DND-41 (cell line): ENCODE measurements around the gene ZNF629.

Source experiments
- ATAC-seq: fragments of 200-7000 bp; cut with Tn5 transposase; 3 replicates; pipeline ENCODE4 v1.9.1; 2021; ENCODE audit warnings: low read depth; ENCODE audit not compliant: insufficient read depth
- DNase-seq: peaks from one replicate; pipeline ENCODE4 v3.0.0-alpha.2; 2020
- H2AFZ ChIP-seq: 2 replicates; pipeline ENCODE4 v1.6.0; 2012; ENCODE audit warnings: low read depth, low read length
- H3K27ac ChIP-seq: 2 replicates; pipeline ENCODE4 v1.5.1; 2012; ENCODE audit warnings: low read length, inconsistent platforms
- H3K27me3 ChIP-seq: fragments of 200-600 bp; sonication (generic); 2 replicates; pipeline ENCODE4 v1.6.0; 2012; ENCODE audit warnings: low read length, mild to moderate bottlenecking, inconsistent platforms; ENCODE audit not compliant: insufficient read depth, poor library complexity
- H3K36me3 ChIP-seq: 2 replicates; pipeline ENCODE4 v1.5.1; 2012; ENCODE audit warnings: low read length, inconsistent platforms; ENCODE audit not compliant: insufficient read depth
- H3K4me1 ChIP-seq: 2 replicates; pipeline ENCODE4 v1.5.1; 2012; ENCODE audit warnings: mild to moderate bottlenecking, low read length; ENCODE audit not compliant: insufficient read depth
- H3K4me2 ChIP-seq: 2 replicates; pipeline ENCODE4 v1.6.0; 2012; ENCODE audit warnings: mild to moderate bottlenecking, moderate library complexity, low read length, inconsistent platforms; ENCODE audit not compliant: insufficient read depth
- H3K4me3 ChIP-seq, 2 experiments: fragments of 200-600 bp in 1 of 2; shearing (Covaris generic) in 1 of 2; 2 replicates each; pipeline ENCODE4 v1.5.1; 2012 to 2016; ENCODE audit warnings: inconsistent platforms in 2 of 2, low read length in 2 of 2, mild to moderate bottlenecking in 2 of 2, low read depth in 1 of 2, moderate library complexity in 1 of 2
- H3K79me2 ChIP-seq: 2 replicates; pipeline ENCODE4 v1.6.0; 2012; ENCODE audit warnings: low read length, inconsistent platforms; ENCODE audit not compliant: insufficient read depth
- H3K9ac ChIP-seq: 2 replicates; pipeline ENCODE4 v1.6.0; 2012; ENCODE audit warnings: low read depth, mild to moderate bottlenecking, inconsistent platforms, low read length, moderate library complexity
- H3K9me3 ChIP-seq: 2 replicates; pipeline ENCODE4 v1.5.1; 2012; ENCODE audit warnings: low read length, moderate library complexity, mild to moderate bottlenecking, inconsistent platforms; ENCODE audit not compliant: insufficient read depth, severe bottlenecking
- H4K20me1 ChIP-seq: 2 replicates; pipeline ENCODE4 v1.6.0; 2012; ENCODE audit warnings: low read length; ENCODE audit not compliant: insufficient read depth
- CTCF ChIP-seq: IDR thresholded peaks from 2 replicates; pipeline ENCODE4 v1.5.1; 2012; ENCODE audit warnings: borderline replicate concordance, low read length, moderate library complexity, mild to moderate bottlenecking; ENCODE audit not compliant: poor library complexity, severe bottlenecking; ENCODE audit errors: extremely low read depth
- EZH2 ChIP-seq: IDR thresholded peaks from 3 replicates; pipeline ENCODE4 v1.6.1; 2012; ENCODE audit warnings: borderline replicate concordance, low read depth, mild to moderate bottlenecking, moderate library complexity, low read length, inconsistent platforms; ENCODE audit not compliant: severe bottlenecking

Gene ZNF629

GRCh38 chr16:30760001-30760559 lies 26.9 kb downstream of the ZNF629 start:
- ATAC-seq (no peak), DNase-seq (no peak)
- peaks cover 39% of the 10 kb centered on the region for H3K4me1 ChIP-seq
- peaks cover 13% of the 10 kb centered on the region; the same call in 1 of the 2 replicates for H4K20me1 ChIP-seq
- peak overlapping the region; percentile 96; the same call in 1 of the 2 replicates for H3K4me2 ChIP-seq
- H3K9me3 ChIP-seq, result no peaks in the 10 kb centered on the region
- no peak for TF ChIP-seq CTCF
- TF ChIP-seq EZH2, result no peak
- H3K79me2 ChIP-seq, result peaks cover 33% of the 10 kb centered on the region
- no peak overlapping the region for H3K27ac ChIP-seq
- peaks cover 52% of the 10 kb centered on the region for H3K36me3 ChIP-seq
- no peak overlapping the region for H2AFZ ChIP-seq
- no peak overlapping the region for H3K9ac ChIP-seq
- H3K27me3 ChIP-seq, result no peaks in the 10 kb centered on the region
- peak overlapping the region in 1 of 2 experiments; percentile 91; a peak in 1 of 4 replicates for H3K4me3 ChIP-seq

DNA sequence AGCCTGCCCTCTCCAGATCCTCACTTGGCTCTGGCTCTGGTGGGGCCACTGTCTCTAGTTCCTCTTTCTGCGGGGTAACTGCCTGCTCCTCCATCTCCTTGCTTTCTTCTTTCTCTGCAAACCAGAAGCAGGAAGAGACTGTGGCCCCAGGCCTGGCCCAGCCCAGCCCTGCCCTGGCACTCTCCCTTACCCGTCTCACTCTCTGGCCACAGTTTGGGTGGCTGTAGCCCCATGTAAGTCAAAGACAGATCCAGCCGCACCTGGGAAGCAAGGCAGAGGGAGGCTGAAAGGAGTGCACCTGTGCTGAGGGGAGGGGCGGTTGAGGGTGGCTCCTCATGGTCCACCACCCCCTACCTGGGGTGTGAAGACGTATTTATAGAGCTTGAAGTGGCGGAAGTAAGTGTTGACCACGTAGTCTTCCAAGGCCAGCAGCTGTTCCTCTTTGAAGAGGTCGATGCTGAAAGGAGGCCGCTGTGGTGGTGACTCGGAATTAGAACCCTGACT lies 28.0 kb downstream of the ZNF629 start:
- DNase-seq (no peak), ATAC-seq (no peak)
- H3K4me2 ChIP-seq, result no peak overlapping the region

DNA sequence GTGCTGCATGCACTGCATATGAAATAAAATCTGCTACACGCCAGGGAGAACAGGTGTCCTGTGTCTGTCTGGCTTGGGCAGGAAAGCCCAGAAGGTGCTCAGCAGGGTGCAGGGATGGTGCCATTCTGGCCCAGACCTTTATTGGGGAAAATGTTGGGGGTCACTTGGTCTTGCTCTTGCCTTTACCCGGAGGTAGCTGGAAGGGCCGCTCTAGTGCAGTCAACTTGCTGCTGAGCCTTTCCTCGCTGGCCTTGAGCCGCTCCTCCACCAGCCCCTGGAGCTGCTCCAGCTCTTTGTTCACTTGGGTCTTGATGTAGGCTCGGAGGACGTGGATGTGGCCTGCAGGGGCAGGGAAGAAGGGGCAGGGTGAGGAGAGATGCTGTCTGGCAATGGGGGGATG lies 29.7 kb downstream of the ZNF629 start:
- DNase-seq, result no peak
- peaks cover 9% of the 10 kb centered on the region for H3K79me2 ChIP-seq
- H4K20me1 ChIP-seq, result no peaks in the 10 kb centered on the region
- no peaks in the 10 kb centered on the region for H3K27me3 ChIP-seq
- no peak overlapping the region for H3K9ac ChIP-seq
- H3K9me3 ChIP-seq, result no peaks in the 10 kb centered on the region
- H3K4me3 ChIP-seq, result no peak overlapping the region
- H3K36me3 ChIP-seq, result peaks cover 50% of the 10 kb centered on the region
- no peak overlapping the region for H3K4me2 ChIP-seq
- ATAC-seq, result no peak
- peaks cover 20% of the 10 kb centered on the region for H3K4me1 ChIP-seq
- H3K27ac ChIP-seq, result no peak overlapping the region
- no peak overlapping the region for H2AFZ ChIP-seq
- TF ChIP-seq EZH2 (no peak), CTCF (no peak)

More for the DNA sequence above, 28.0 kb downstream of the ZNF629 start:
- peaks cover 51% of the 10 kb centered on the region for H3K36me3 ChIP-seq
- H3K4me3 ChIP-seq, result no peak overlapping the region
- no peaks in the 10 kb centered on the region for H3K9me3 ChIP-seq
- peaks cover 26% of the 10 kb centered on the region for H3K79me2 ChIP-seq
- no peak overlapping the region for H2AFZ ChIP-seq
- H3K9ac ChIP-seq, result no peak overlapping the region
- no peaks in the 10 kb centered on the region for H3K27me3 ChIP-seq
- no peak overlapping the region for H3K27ac ChIP-seq
- TF ChIP-seq EZH2 (no peak), CTCF (no peak)
- peaks cover 36% of the 10 kb centered on the region for H3K4me1 ChIP-seq
- peaks cover 9% of the 10 kb centered on the region; the same call in 1 of the 2 replicates for H4K20me1 ChIP-seq
